Activated T-helper 1 cell treated with anti-CD3 and anti-CD28 coated beads, Interleukin-12 subunit alpha, Interleukin-12 subunit beta, Interleukin-2, Interleukin-4 antibody, amounts not matched to agents 30 ng/mL and 10 ng/mL and 1 ng/mL, durations not matched to agents 14 hours and 24 hours and 36 hours (primary cell): ENCODE measurements around the gene USP20. TPM values are rescaled to one million over a fixed set of nuclear protein-coding genes. Genes with fewer than 3 reads are reported as not detected.

ENCODE experiments used
- DNase-seq: peaks from one replicate; pipeline ENCODE4 v3.0.0; 2021; ENCODE audit warnings: low spot score
- H3K27ac Mint-ChIP-seq: one replicate; pipeline ENCODE4 v1.8.0; 2021; ENCODE audit warnings: mild to moderate bottlenecking, mixed read lengths
- H3K27me3 Mint-ChIP-seq: one replicate; pipeline ENCODE4 v1.8.0; 2022; ENCODE audit warnings: mild to moderate bottlenecking, moderate library complexity, mixed read lengths; ENCODE audit not compliant: insufficient read depth
- H3K36me3 Mint-ChIP-seq: one replicate; pipeline ENCODE4 v1.8.0; 2021; ENCODE audit warnings: low read depth, mixed read lengths
- H3K4me1 Mint-ChIP-seq: one replicate; pipeline ENCODE4 v1.8.0; 2021; ENCODE audit warnings: low read depth, mixed read lengths
- H3K4me3 Mint-ChIP-seq: one replicate; pipeline ENCODE4 v1.8.0; 2021; ENCODE audit warnings: mild to moderate bottlenecking, moderate library complexity, mixed read lengths
- H3K9me3 Mint-ChIP-seq: one replicate; pipeline ENCODE4 v1.8.0; 2021; ENCODE audit warnings: mixed read lengths
- intact Hi-C: fragments of 100-400 bp; cut with micrococcal nuclease; formaldehyde crosslinking; loops from one replicate; pipeline ENCODE4 v1.15.1; 2024
- total RNA-seq: library from RNA; stranded (reverse); gene quantifications from 2 replicates; pipeline ENCODE4 v1.2.3, GENCODE V29; 2022

USP20 gene
- total RNA-seq, 1 donor from 2014 or later = 50.2 TPM

GRCh38 chr9:129849901-129850300 is 14.6 kb downstream of the USP20 start:
- intact Hi-C loops = no loop called here
- no peak for DNase-seq
- Mint-ChIP-seq H3K4me1 (peaks cover 31% of the 10 kb centered on the region), H3K36me3 (peaks cover 38% of the 10 kb centered on the region), H3K27me3 (no peaks in the 10 kb centered on the region), H3K27ac (no peak overlapping the region), H3K4me3 (no peak overlapping the region), H3K9me3 (no peaks in the 10 kb centered on the region)

DNA sequence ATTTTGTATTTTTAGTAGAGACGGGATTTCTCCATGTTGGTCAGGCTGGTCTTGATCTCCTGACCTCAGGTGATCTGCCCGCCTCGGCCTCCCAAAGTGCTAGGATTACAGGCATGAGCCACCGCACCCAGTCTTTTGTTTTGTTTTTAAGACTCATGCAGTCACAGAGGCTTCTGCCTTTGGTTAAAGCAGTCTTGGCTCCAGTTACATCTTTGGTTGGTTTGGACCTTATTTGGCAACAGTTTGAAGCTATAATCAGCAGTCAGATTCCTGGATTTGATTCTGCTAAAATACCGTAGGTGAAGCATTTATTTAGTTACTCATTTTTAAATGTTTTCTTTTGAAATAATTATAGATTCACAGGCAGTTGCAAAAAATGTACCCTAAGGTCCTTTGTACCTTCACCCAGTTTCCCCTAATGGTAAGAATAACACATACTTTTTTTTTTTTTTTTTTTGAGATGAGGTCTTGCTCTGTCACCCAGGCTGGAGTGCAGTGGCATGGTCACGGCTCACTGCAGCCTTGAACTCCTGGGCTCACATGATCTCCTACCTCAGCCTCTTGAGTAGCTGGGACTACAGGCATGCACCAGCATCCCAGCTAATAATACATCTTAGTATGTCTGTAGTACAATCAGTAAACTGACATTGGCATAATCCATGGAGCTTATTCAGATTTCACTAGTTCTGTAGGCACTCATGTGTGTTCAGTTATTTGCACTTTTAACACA is 15.7 kb downstream of the USP20 start:
- Mint-ChIP-seq H3K4me1 (peaks cover 24% of the 10 kb centered on the region), H3K36me3 (peaks cover 43% of the 10 kb centered on the region), H3K4me3 (no peak overlapping the region), H3K9me3 (no peaks in the 10 kb centered on the region), H3K27ac (no peak overlapping the region), H3K27me3 (no peaks in the 10 kb centered on the region)
- intact Hi-C loops = no loop called here
- DNase-seq = no peak

DNA sequence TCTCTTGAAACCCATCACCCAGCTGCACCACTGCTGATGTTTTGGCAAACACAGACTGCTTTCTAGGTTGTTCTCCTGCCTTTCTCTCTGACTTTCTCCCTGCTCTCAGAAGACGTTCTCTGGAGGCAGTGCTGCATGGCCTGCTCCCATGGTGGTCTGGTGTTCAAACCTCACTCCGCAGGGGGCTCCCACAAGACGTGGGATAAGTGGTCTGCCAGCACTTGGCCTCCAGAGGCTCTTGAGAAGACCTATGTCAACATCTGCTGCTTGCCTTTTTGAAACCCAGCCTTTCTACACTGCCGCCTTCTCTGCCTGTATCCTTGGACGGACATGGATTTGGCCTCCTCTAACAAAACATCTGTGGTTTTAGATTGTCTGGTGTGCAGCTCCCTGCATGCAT is 16.6 kb downstream of the USP20 start:
- DNase-seq = no peak
- peak overlapping the region; percentile 41 for H3K27ac Mint-ChIP-seq
- H3K27me3 Mint-ChIP-seq = no peaks in the 10 kb centered on the region
- H3K36me3 Mint-ChIP-seq = peaks cover 48% of the 10 kb centered on the region
- no peaks in the 10 kb centered on the region for H3K9me3 Mint-ChIP-seq
- H3K4me3 Mint-ChIP-seq = no peak overlapping the region
- intact Hi-C loops = no loop called here
- peaks cover 31% of the 10 kb centered on the region for H3K4me1 Mint-ChIP-seq

DNA sequence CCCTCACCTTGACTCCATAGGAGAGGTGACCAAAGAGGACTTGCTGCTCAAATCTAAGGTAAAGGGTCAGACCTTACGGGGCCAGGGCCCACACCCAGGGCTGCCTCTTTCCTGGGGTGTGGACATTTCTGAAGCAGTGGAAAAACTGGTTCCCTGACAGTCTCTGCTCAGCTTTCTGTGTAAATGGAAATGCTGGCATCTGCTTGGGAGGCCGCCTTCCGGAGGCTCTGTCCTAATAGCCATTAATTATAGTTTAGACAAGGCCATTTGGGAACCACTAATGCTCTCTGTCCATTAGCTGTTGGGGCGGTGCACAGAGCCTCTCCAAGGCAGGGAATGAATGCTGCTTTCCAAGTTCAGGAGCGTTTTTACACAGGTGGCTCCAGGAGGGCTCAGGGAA is 17.3 kb downstream of the USP20 start:
- H3K4me3 Mint-ChIP-seq = no peak overlapping the region
- H3K9me3 Mint-ChIP-seq = no peaks in the 10 kb centered on the region
- H3K4me1 Mint-ChIP-seq = peaks cover 36% of the 10 kb centered on the region
- no peak overlapping the region for H3K27ac Mint-ChIP-seq
- H3K27me3 Mint-ChIP-seq = no peaks in the 10 kb centered on the region
- H3K36me3 Mint-ChIP-seq = peaks cover 55% of the 10 kb centered on the region
- intact Hi-C loops = no loop called here
- DNase-seq = no peak

DNA sequence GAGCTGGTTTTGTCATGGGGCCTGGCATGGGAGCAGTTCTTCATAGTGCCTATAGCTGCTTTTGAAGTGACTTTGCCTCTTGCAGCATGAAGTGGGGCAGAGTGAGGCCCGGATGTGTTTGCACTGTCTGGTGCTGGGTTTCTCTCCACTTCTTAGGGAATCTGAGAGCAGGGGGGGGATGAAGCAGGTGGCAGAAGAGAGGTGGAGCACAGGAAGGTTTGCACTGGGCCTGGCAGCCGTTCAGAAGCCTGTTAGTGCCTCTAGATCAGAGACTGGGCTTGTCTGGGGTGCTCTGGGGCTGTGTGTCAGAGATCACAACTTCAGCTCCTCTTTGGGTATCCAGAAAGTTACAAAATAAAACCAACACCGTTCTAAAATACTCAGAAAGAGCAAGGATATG is 18.4 kb downstream of the USP20 start:
- H3K4me3 Mint-ChIP-seq = no peak overlapping the region
- DNase-seq = no peak
- H3K36me3 Mint-ChIP-seq = peaks cover 62% of the 10 kb centered on the region
- peaks cover 36% of the 10 kb centered on the region for H3K4me1 Mint-ChIP-seq
- peak overlapping the region; percentile 21 for H3K27ac Mint-ChIP-seq
- H3K9me3 Mint-ChIP-seq = no peaks in the 10 kb centered on the region
- intact Hi-C loops = no loop called here
- no peaks in the 10 kb centered on the region for H3K27me3 Mint-ChIP-seq

DNA sequence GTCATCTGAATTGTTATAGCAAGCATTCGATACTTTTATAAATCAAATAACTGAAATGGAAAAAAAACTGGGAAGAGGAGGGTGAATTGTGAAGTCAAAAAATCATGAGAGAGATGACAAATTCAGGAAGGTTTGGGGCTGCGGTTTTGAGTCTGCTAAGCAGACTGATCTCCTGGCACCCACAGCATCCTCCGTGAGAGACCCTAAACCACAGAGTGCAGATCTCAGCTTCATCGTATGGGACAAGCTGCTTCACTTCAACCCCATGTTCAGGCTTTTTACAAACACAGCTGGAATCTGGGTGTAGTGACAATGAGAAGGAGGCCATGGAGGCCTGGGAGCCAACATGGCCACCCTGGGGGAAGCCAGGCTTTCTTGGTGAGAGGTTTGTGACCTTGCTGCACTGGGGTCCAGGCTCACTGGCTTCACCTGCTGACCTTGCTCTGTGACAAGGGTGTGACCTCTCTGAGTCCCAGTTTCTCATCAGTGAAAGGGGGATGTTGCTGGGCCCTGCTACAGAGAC is 19.4 kb downstream of the USP20 start:
- no peak overlapping the region for H3K4me3 Mint-ChIP-seq
- peaks cover 36% of the 10 kb centered on the region for H3K4me1 Mint-ChIP-seq
- peaks cover 64% of the 10 kb centered on the region for H3K36me3 Mint-ChIP-seq
- peak overlapping the region; percentile 66 for H3K27ac Mint-ChIP-seq
- no peak for DNase-seq
- H3K27me3 Mint-ChIP-seq = no peaks in the 10 kb centered on the region
- H3K9me3 Mint-ChIP-seq = no peaks in the 10 kb centered on the region
- intact Hi-C loops = no loop called here

GRCh38 chr9:129857207-129857606 is 21.9 kb downstream of the USP20 start:
- no peaks in the 10 kb centered on the region for H3K9me3 Mint-ChIP-seq
- no peaks in the 10 kb centered on the region for H3K27me3 Mint-ChIP-seq
- no peak overlapping the region for H3K27ac Mint-ChIP-seq
- H3K4me1 Mint-ChIP-seq = peaks cover 54% of the 10 kb centered on the region
- H3K4me3 Mint-ChIP-seq = no peak overlapping the region
- intact Hi-C loops = no loop called here
- H3K36me3 Mint-ChIP-seq = peaks cover 64% of the 10 kb centered on the region
- DNase-seq = no peak

DNA sequence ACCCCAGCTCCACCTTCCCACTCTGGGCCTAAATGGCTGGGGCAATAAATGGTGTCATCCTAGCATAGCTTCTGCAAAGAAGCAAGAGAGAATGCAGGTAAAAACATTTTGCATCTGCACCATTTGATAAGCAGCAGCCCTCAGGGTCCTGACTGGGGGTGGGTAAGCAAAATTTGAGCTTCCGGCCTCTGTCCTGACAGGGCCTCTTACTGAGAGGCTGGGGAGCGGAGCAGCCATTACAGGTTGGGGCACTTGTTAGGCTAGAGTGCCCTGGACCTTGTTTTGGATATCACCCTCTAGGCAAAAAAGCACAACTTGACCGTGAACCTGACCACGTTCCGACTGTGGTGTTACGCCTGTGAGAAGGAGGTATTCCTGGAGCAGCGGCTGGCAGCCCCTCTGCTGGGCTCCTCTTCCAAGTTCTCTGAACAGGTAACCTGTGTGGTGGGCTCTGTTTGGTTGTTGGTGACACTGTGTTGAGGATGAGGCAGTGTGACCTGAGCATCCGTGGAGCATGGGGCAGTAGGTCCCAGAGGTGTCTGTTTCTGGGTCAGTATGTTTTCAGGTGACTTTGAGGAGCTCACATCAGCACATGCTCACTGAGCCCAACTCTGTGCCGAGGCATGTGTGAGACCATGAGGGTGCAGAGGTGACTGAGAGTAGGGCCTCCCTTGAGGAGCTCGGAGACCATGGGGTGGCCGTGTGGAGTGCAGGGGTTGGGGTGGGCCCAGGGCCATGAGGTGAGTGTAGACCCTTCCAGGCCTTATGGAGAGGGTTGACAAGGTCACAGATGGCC is 23.1 kb downstream of the USP20 start:
- no peak for DNase-seq
- Mint-ChIP-seq H3K27me3 (no peaks in the 10 kb centered on the region), H3K4me1 (peaks cover 52% of the 10 kb centered on the region), H3K9me3 (no peaks in the 10 kb centered on the region), H3K36me3 (peaks cover 62% of the 10 kb centered on the region), H3K4me3 (no peak overlapping the region), H3K27ac (peak overlapping the region; percentile 55)
- intact Hi-C loops = no loop called here

GRCh38 chr9:129860653-129861446 is 25.6 kb downstream of the USP20 start:
- DNase-seq = no peak
- Mint-ChIP-seq H3K27ac (peak overlapping the region; percentile 80), H3K9me3 (no peaks in the 10 kb centered on the region), H3K27me3 (no peaks in the 10 kb centered on the region), H3K36me3 (peaks cover 51% of the 10 kb centered on the region), H3K4me1 (peaks cover 55% of the 10 kb centered on the region), H3K4me3 (peak overlapping the region; percentile 12)
- intact Hi-C loops = no loop called here

DNA sequence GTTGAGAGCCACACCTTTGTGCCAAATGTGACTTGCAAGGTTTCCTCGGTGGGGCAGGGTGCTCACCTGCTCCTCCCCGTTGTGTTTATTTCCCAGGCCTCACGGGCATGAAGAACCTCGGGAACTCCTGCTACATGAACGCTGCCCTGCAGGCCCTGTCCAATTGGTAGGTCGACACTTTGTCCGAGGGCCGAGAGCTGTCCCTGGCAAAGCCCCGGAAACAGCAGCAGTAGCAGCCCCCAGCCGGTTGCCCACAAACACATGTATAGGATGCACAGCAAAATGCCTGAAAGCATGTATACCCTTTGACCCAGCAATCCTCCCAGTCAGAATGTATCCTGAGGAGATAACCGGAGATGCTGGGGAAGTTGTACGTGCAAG is 26.2 kb downstream of the USP20 start:
- intact Hi-C loops = no loop called here
- DNase-seq = no peak
- H3K4me1 Mint-ChIP-seq = peaks cover 57% of the 10 kb centered on the region
- H3K9me3 Mint-ChIP-seq = no peaks in the 10 kb centered on the region
- peak overlapping the region; percentile 17 for H3K4me3 Mint-ChIP-seq
- peak overlapping the region; percentile 80 for H3K27ac Mint-ChIP-seq
- no peaks in the 10 kb centered on the region for H3K27me3 Mint-ChIP-seq
- H3K36me3 Mint-ChIP-seq = peaks cover 51% of the 10 kb centered on the region

DNA sequence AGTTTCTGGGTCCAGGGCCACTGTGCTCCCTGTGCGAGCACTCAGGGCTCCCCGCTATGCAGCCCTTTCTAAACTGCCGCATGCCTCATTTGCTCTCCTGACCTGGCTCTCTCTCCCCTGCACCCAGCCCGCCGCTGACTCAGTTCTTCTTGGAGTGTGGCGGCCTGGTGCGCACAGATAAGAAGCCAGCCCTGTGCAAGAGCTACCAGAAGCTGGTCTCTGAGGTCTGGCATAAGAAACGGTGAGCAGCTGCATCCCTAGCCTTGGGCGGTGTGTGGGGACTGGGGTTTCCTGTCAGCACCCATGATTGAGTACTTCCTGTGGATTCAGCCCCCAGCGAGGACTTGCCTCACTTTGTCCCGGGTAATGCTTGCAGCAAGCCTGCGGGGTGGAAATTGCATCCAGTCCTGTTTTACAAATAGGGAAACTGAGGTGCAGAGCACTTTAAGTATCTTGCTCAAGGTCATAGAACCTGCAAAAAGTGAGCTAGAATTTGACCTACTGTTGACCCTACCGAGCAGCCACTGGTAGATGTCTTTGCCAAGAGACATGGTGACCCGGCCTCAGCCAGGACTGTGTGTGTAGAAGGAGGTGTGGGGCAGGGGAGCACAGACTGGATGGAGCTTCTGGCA is 27.9 kb downstream of the USP20 start:
- DNase-seq = peak; percentile 77
- Mint-ChIP-seq H3K9me3 (no peaks in the 10 kb centered on the region), H3K27me3 (no peaks in the 10 kb centered on the region), H3K4me3 (peak overlapping the region; percentile 72), H3K4me1 (peaks cover 65% of the 10 kb centered on the region), H3K36me3 (peaks cover 44% of the 10 kb centered on the region), H3K27ac (peak overlapping the region; percentile 93)
- intact Hi-C loops = loop anchor here (1.0 kb wide), 2 partner anchors 21 to 28 kb away; partner anchors contain the start of genes C9orf78 and USP20

DNA sequence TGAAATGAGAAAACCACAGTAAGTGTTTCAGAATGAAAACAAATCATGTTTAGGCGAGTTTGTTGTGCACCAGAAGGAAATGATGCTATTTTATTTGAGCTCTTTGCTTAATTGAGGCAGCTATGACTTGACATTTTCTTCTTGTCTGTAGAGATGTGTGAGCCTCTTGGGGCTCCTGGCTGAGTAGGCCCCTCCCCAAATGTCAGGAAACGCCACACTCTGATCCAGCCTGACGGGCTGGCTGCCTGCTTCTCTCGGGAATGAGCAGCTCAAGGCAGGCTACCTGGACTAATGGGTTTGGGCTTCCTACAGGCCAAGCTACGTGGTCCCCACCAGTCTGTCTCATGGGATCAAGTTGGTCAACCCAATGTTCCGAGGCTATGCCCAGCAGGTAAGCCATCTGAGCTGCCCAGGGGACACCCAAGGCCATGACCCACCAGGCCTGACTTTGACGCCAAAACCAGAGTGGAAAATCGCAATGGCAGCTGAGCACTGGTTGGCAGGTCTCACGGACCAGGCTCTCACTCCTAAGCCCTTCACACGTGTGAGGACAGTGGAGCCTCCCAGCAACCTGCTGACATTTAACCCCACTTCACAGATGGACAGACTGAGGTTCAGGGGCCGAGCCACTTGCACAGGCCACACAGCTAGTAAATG is 29.9 kb downstream of the USP20 start:
- Mint-ChIP-seq H3K36me3 (peaks cover 41% of the 10 kb centered on the region), H3K27ac (peak overlapping the region; percentile 82), H3K4me1 (peaks cover 79% of the 10 kb centered on the region), H3K4me3 (peak overlapping the region; percentile 52), H3K9me3 (no peaks in the 10 kb centered on the region), H3K27me3 (no peaks in the 10 kb centered on the region)
- no peak for DNase-seq
- intact Hi-C loops = loop anchor here (5.0 kb wide), 1 partner anchor 43 kb away; the partner anchor contains the start of gene TOR1A
